ENCODE measurements around the gene NEU1.

The NEU1 gene

DNA sequence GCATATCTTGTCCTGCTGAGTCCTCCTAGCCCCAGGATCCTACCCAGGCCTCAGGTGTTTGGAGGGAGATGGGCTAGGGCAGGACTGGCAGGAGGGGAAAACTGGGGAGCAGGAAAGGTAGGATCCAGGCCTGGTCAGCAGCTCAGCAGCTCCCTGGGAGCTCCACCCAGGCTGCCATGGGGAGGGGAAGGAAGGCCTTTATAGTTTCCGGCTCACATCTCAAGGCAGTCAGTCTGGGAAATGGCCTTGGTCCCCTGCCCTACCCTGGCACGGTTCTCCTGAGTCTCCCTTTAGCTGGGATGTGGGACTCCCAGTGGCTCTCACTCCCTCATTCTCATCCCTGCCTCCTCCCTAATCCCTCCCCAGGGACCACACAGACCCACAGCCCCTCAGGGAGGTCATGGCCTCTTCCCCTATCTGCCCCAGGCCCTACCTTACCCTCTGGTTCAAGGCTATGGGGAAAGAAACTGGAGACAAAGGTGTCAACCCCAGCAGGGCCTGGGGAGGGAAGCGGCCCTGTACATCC, 14.6 kb upstream of the NEU1 start:
- TF ChIP-seq, protein P1, sequence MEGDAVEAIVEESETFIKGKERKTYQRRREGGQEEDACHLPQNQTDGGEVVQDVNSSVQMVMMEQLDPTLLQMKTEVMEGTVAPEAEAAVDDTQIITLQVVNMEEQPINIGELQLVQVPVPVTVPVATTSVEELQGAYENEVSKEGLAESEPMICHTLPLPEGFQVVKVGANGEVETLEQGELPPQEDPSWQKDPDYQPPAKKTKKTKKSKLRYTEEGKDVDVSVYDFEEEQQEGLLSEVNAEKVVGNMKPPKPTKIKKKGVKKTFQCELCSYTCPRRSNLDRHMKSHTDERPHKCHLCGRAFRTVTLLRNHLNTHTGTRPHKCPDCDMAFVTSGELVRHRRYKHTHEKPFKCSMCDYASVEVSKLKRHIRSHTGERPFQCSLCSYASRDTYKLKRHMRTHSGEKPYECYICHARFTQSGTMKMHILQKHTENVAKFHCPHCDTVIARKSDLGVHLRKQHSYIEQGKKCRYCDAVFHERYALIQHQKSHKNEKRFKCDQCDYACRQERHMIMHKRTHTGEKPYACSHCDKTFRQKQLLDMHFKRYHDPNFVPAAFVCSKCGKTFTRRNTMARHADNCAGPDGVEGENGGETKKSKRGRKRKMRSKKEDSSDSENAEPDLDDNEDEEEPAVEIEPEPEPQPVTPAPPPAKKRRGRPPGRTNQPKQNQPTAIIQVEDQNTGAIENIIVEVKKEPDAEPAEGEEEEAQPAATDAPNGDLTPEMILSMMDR (IDR thresholded peaks at IDR 0.05; ENCODE audit: low read depth, low read length) = no peak
- DNase-seq (ENCODE audit: extremely low read depth, low read depth) = no peak

DNA sequence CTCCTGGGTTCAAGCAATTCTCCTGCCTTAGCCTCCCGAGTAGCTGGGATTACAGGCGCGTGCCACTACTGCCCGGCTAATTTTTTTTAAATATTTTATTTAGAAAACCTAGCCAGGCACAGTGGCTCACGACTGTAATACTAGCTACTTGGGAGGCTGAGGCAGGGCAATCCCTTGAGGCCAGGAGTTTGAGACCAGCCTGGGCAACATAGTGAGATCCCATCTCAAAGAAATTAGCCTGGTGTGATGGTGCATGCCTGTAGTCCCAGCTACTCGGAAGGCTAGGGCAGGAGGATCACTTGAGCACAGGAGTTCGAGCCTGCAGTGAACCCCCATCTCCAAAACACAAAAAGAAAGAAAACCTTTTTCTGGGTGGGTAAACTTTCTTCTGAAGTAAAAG, 13.7 kb upstream of the NEU1 start:
- no peak for DNase-seq (ENCODE audit: extremely low read depth, low read depth)
- TF ChIP-seq, protein P1 (IDR thresholded peaks at IDR 0.05; ENCODE audit: low read depth, low read length) = no peak

DNA sequence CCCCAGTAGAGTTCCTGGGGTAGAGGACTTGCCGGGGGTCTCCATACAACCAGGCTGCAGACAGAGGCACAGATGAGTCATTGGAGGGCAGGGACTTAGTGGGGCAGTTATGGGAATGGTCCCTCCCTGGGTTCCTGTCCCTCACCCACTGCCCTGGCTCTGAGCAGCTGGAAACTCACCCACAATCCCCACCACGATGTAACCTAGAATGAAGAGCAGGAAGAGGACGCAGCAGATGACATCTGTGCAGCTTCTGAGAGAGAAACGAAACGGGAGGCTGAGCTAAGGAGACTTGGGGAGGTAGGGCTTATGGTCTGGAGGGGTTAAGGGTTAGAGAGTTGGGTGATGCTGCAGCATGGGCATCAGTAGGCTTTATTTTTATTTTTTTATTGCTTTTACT, 13.3 kb upstream of the NEU1 start:
- DNase-seq (ENCODE audit: extremely low read depth, low read depth) = no peak
- TF ChIP-seq, protein P1 (IDR thresholded peaks at IDR 0.05; ENCODE audit: low read depth, low read length) = no peak

DNA sequence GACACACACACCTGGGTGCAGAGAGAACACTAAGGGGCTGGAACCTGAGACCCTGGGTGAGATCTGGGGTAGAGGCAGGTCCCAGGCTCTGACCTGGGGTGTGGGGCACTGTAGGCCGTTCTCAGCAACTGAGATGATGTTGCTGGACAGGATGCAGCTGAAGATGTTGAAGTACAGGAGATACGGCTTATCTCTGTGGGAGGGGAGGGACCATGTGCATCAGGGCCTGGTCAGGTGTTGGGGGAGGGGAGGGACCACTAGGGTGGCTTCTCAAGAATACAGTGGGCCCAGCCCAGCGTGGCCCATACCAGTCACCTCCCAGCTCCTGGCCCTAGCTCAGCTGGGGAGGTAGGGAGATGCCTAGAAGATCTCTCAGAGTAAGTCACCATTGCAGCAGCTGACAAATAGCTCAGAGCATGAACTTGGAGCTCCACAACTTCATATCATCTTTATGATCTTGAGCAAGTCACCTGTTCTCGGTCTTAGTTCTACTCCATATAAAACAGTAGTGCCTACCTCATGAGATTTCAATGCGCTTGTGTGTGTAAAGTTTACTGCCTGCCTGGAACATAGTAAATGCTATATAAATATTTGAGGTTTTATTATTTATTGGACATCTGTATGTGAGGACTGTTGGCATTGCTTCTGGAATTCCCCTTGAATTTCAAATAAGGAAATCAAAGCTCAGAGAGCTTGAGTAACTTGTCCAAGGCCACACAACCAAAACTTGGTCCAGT, 12.4 kb upstream of the NEU1 start:
- TF ChIP-seq, protein P1 (IDR thresholded peaks at IDR 0.05; ENCODE audit: low read depth, low read length) = no peak
- no peak for DNase-seq (ENCODE audit: extremely low read depth, low read depth)

DNA sequence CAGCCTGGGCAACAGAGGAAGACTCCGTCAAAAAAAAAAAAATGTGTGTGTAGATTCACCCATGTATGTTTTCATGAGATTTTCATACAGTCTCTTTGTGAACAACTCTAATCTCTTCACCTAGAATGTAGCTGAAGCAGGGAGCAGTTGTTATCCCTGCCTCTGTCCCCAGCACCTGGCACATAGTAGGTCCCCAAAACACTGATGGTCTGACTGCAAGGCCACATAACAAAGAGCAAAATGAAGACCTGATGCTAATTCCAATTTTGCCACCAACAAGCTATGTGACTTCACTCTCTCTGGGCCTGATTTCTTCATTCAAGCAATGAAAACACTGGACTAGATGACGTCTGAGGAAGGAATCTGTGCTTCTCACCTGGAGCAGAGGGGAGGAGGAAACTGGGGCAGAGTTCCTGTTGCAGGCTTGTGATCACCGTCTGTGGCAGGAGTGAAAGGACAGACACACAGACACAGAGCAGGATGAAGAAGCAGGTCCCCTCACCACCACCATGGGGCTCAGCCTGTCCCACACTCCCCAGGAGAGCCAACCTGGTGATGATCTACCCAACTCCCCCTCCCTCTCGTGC, 11.6 kb upstream of the NEU1 start:
- no peak for DNase-seq (ENCODE audit: extremely low read depth, low read depth)
- TF ChIP-seq, protein P1 (IDR thresholded peaks at IDR 0.05; ENCODE audit: low read depth, low read length) = no peak

DNA sequence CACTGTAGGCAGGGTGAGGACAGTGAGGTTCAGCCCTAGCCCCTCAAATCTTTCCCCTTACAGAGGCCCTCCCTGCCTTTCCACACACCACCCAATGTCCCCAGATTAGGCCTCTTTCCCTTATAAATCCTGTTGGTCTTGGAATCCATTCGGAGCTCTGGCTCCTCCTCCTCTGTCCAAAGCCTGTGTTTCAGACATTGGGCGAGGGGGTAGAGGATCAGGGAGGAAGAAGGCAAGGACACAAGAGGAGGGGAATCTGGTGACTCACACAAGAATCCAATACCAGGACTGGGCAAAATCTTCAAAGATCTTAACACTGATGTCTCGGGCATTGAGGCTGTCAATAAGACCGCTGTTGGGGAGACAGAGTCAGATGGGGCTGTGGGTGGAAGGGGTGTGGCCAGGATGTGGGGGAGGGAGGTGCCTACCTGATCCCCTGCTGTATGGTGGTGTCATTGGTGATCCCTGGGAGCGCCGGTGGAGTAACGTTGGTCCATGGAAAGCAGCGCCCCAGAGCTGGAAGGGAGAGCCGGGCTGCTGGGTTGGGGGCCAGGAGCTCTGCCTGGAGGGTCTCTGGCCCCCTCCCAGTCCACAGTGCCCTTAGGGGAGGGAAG, 8.5 kb upstream of the NEU1 start:
- TF ChIP-seq, protein P1 (IDR thresholded peaks at IDR 0.05; ENCODE audit: low read depth, low read length) = no peak
- no peak for DNase-seq (ENCODE audit: extremely low read depth, low read depth)

DNA sequence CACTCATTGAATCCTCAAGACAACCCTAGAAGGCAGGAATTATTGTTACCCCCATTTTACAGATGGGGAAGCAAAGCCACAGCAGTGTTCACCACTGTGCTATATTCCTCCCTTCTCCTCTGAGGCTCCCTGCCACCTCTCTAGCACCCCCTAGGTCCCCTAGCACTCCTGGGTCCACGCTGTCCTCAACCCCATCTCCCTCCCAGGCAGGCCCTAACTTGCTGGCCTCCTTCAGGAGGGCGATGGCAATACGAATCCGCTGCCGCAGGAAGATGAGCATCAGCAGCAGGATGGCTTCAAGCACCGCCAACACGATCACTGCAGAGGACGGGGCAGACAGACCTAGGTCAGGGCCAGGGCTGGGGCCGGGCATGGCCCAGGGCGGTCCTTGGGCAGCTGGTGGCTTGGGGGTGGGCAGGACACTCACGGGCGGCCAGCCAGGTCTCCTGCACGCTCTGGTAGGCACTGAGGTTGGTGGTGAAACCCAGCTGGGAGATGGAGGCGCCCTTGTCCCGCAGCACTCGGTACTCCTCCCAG, 7.8 kb upstream of the NEU1 start:
- TF ChIP-seq, protein P1 (IDR thresholded peaks at IDR 0.05; ENCODE audit: low read depth, low read length) = no peak
- no peak for DNase-seq (ENCODE audit: extremely low read depth, low read depth)

All from AG09319 (cell line).